Activated naive CD4-positive, alpha-beta T cell treated with anti-CD3 and anti-CD28 coated beads, Interleukin-2, amount 50 U/mL, for 24 hours (primary cell): ENCODE results near the gene TRAF3IP1.
"Not testable (repeated sequence)": the region's sequence is repeated elsewhere in the genome, so short reads cannot be mapped to it uniquely, and the experiment has no call there.

Experiments
- H3K27ac Mint-ChIP-seq: one replicate; pipeline ENCODE4 v1.8.0; 2021; ENCODE audit warnings: mild to moderate bottlenecking, mixed read lengths
- H3K27me3 Mint-ChIP-seq: one replicate; pipeline ENCODE4 v1.8.0; 2021; ENCODE audit warnings: mixed read lengths
- H3K36me3 Mint-ChIP-seq: one replicate; pipeline ENCODE4 v1.8.0; 2021; ENCODE audit warnings: mixed read lengths
- H3K4me1 Mint-ChIP-seq: one replicate; pipeline ENCODE4 v1.8.0; 2021; ENCODE audit warnings: mixed read lengths
- H3K4me3 Mint-ChIP-seq: one replicate; pipeline ENCODE4 v1.8.0; 2021; ENCODE audit warnings: mild to moderate bottlenecking, mixed read lengths
- H3K9me3 Mint-ChIP-seq: one replicate; pipeline ENCODE4 v1.8.0; 2021; ENCODE audit warnings: mixed read lengths

TRAF3IP1 gene

GRCh38 chr2:238295144-238296112, 24.9 kb upstream of the TRAF3IP1 start:
- no peaks in the 10 kb centered on the region for H3K9me3 Mint-ChIP-seq
- H3K36me3 Mint-ChIP-seq = no peaks in the 10 kb centered on the region
- H3K4me3 Mint-ChIP-seq = no peak overlapping the region
- peaks cover 3% of the 10 kb centered on the region for H3K4me1 Mint-ChIP-seq
- H3K27me3 Mint-ChIP-seq = no peaks in the 10 kb centered on the region
- H3K27ac Mint-ChIP-seq = no peak overlapping the region

GRCh38 chr2:238296638-238297457, 23.5 kb upstream of the TRAF3IP1 start:
- Mint-ChIP-seq H3K4me3 (no peak overlapping the region), H3K9me3 (no peaks in the 10 kb centered on the region), H3K4me1 (no peaks in the 10 kb centered on the region), H3K27me3 (no peaks in the 10 kb centered on the region), H3K27ac (no peak overlapping the region), H3K36me3 (no peaks in the 10 kb centered on the region)

- H3K27me3 Mint-ChIP-seq = no peaks in the 10 kb centered on the region
- no peak overlapping the region for H3K4me3 Mint-ChIP-seq
- no peaks in the 10 kb centered on the region for H3K36me3 Mint-ChIP-seq
- H3K4me1 Mint-ChIP-seq = no peaks in the 10 kb centered on the region
- no peaks in the 10 kb centered on the region for H3K9me3 Mint-ChIP-seq
- no peak overlapping the region for H3K27ac Mint-ChIP-seq
Measured at GRCh38 chr2:238299803-238300202, 20.5 kb upstream of the TRAF3IP1 start.

GRCh38 chr2:238302087-238302486, 18.2 kb upstream of the TRAF3IP1 start:
- H3K4me1 Mint-ChIP-seq = no peaks in the 10 kb centered on the region
- no peaks in the 10 kb centered on the region for H3K36me3 Mint-ChIP-seq
- H3K9me3 Mint-ChIP-seq = no peaks in the 10 kb centered on the region
- no peak overlapping the region for H3K4me3 Mint-ChIP-seq
- no peaks in the 10 kb centered on the region for H3K27me3 Mint-ChIP-seq
- H3K27ac Mint-ChIP-seq = no peak overlapping the region

- H3K4me1 Mint-ChIP-seq = no peaks in the 10 kb centered on the region
- H3K27ac Mint-ChIP-seq = peak overlapping the region; percentile 55
- no peaks in the 10 kb centered on the region for H3K27me3 Mint-ChIP-seq
- H3K9me3 Mint-ChIP-seq = no peaks in the 10 kb centered on the region
- no peaks in the 10 kb centered on the region for H3K36me3 Mint-ChIP-seq
- no peak overlapping the region for H3K4me3 Mint-ChIP-seq
Measured at GRCh38 chr2:238302751-238303150, 17.6 kb upstream of the TRAF3IP1 start.

- Mint-ChIP-seq H3K4me1 (no peaks in the 10 kb centered on the region), H3K4me3 (no peak overlapping the region)
Measured at GRCh38 chr2:238304116-238304515, 16.2 kb upstream of the TRAF3IP1 start.

GRCh38 chr2:238305092-238305862, 15.0 kb upstream of the TRAF3IP1 start:
- no peaks in the 10 kb centered on the region for H3K4me1 Mint-ChIP-seq
- no peaks in the 10 kb centered on the region for H3K9me3 Mint-ChIP-seq
- H3K27me3 Mint-ChIP-seq = no peaks in the 10 kb centered on the region
- no peak overlapping the region for H3K4me3 Mint-ChIP-seq
- no peak overlapping the region for H3K27ac Mint-ChIP-seq
- no peaks in the 10 kb centered on the region for H3K36me3 Mint-ChIP-seq

More at GRCh38 chr2:238304116-238304515, 16.2 kb upstream of the TRAF3IP1 start:
- H3K36me3 Mint-ChIP-seq = no peaks in the 10 kb centered on the region
- H3K27ac Mint-ChIP-seq = no peak overlapping the region
- H3K9me3 Mint-ChIP-seq = no peaks in the 10 kb centered on the region
- H3K27me3 Mint-ChIP-seq = no peaks in the 10 kb centered on the region

GRCh38 chr2:238305965-238306671, 14.2 kb upstream of the TRAF3IP1 start:
- no peaks in the 10 kb centered on the region for H3K27me3 Mint-ChIP-seq
- no peak overlapping the region for H3K4me3 Mint-ChIP-seq
- no peaks in the 10 kb centered on the region for H3K36me3 Mint-ChIP-seq
- no peaks in the 10 kb centered on the region for H3K9me3 Mint-ChIP-seq
- no peak overlapping the region for H3K27ac Mint-ChIP-seq
- no peaks in the 10 kb centered on the region for H3K4me1 Mint-ChIP-seq

- Mint-ChIP-seq H3K27me3 (no peaks in the 10 kb centered on the region), H3K4me1 (no peaks in the 10 kb centered on the region), H3K36me3 (no peaks in the 10 kb centered on the region), H3K4me3 (no peak overlapping the region), H3K9me3 (no peaks in the 10 kb centered on the region), H3K27ac (no peak overlapping the region)
Measured at GRCh38 chr2:238306672-238306998, 13.7 kb upstream of the TRAF3IP1 start.

GRCh38 chr2:238308177-238308576, 12.1 kb upstream of the TRAF3IP1 start:
- Mint-ChIP-seq H3K9me3 (no peaks in the 10 kb centered on the region), H3K27me3 (no peaks in the 10 kb centered on the region), H3K4me1 (no peaks in the 10 kb centered on the region), H3K4me3 (no peak overlapping the region), H3K36me3 (no peaks in the 10 kb centered on the region), H3K27ac (no peak overlapping the region)

- H3K9me3 Mint-ChIP-seq, H3K4me3 Mint-ChIP-seq, H3K36me3 Mint-ChIP-seq, H3K27ac Mint-ChIP-seq, H3K27me3 Mint-ChIP-seq, H3K4me1 Mint-ChIP-seq: not testable (repeated sequence)
Measured at GRCh38 chr2:238310721-238311120, 9.6 kb upstream of the TRAF3IP1 start.

- H3K4me1 Mint-ChIP-seq = no peaks in the 10 kb centered on the region
- H3K27me3 Mint-ChIP-seq = peaks cover 4% of the 10 kb centered on the region
- no peaks in the 10 kb centered on the region for H3K36me3 Mint-ChIP-seq
- H3K9me3 Mint-ChIP-seq = no peaks in the 10 kb centered on the region
- no peak overlapping the region for H3K27ac Mint-ChIP-seq
- H3K4me3 Mint-ChIP-seq = no peak overlapping the region
Measured at GRCh38 chr2:238313289-238313990, 6.9 kb upstream of the TRAF3IP1 start.

GRCh38 chr2:238313991-238314350, 6.3 kb upstream of the TRAF3IP1 start:
- no peaks in the 10 kb centered on the region for H3K9me3 Mint-ChIP-seq
- no peaks in the 10 kb centered on the region for H3K4me1 Mint-ChIP-seq
- no peak overlapping the region for H3K27ac Mint-ChIP-seq
- no peaks in the 10 kb centered on the region for H3K36me3 Mint-ChIP-seq
- peaks cover 4% of the 10 kb centered on the region for H3K27me3 Mint-ChIP-seq
- no peak overlapping the region for H3K4me3 Mint-ChIP-seq

GRCh38 chr2:238314576-238314975, 5.7 kb upstream of the TRAF3IP1 start:
- no peaks in the 10 kb centered on the region for H3K9me3 Mint-ChIP-seq
- peaks cover 4% of the 10 kb centered on the region for H3K27me3 Mint-ChIP-seq
- H3K4me3 Mint-ChIP-seq = no peak overlapping the region
- no peaks in the 10 kb centered on the region for H3K4me1 Mint-ChIP-seq
- H3K27ac Mint-ChIP-seq = peak overlapping the region; percentile 41
- H3K36me3 Mint-ChIP-seq = no peaks in the 10 kb centered on the region
